Measurements from ENCODE around the gene TMPRSS4. TPM values are rescaled to one million over a fixed set of nuclear protein-coding genes. Genes with fewer than 3 reads are reported as not detected.

TMPRSS4 gene
- total RNA-seq, 4 donors from 2014 or later = 0.56 to 4.6 (median 1.3) TPM

GRCh38 chr11:118086913-118087768 lies 10.3 kb downstream of the TMPRSS4 start, which contains the start of gene SMIM35:
Gene SMIM35 (minus strand): TSS chr11:118086963. CDS start chr11:118086757, 206 bp downstream.
- TF ChIP-seq, protein P1, sequence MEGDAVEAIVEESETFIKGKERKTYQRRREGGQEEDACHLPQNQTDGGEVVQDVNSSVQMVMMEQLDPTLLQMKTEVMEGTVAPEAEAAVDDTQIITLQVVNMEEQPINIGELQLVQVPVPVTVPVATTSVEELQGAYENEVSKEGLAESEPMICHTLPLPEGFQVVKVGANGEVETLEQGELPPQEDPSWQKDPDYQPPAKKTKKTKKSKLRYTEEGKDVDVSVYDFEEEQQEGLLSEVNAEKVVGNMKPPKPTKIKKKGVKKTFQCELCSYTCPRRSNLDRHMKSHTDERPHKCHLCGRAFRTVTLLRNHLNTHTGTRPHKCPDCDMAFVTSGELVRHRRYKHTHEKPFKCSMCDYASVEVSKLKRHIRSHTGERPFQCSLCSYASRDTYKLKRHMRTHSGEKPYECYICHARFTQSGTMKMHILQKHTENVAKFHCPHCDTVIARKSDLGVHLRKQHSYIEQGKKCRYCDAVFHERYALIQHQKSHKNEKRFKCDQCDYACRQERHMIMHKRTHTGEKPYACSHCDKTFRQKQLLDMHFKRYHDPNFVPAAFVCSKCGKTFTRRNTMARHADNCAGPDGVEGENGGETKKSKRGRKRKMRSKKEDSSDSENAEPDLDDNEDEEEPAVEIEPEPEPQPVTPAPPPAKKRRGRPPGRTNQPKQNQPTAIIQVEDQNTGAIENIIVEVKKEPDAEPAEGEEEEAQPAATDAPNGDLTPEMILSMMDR (IDR thresholded peaks at IDR 0.05) = no peak
- TF ChIP-seq POLR2A (IDR thresholded peaks at IDR 0.05) = no peak
- no peak within 1 kb of the TSS for H3K4me3 ChIP-seq (ENCODE audit: low read depth, poor library complexity, severe bottlenecking)
- intact Hi-C loops (cut with DNase I; ENCODE audit: low total_unique reads) = no loop called here
- 58 to 68% methylated on average over 5 of the region's 5 CpGs for WGBS, 2 donors
- DNase-seq (ENCODE audit: low spot score in 2 of 2) = no peak

DNA sequence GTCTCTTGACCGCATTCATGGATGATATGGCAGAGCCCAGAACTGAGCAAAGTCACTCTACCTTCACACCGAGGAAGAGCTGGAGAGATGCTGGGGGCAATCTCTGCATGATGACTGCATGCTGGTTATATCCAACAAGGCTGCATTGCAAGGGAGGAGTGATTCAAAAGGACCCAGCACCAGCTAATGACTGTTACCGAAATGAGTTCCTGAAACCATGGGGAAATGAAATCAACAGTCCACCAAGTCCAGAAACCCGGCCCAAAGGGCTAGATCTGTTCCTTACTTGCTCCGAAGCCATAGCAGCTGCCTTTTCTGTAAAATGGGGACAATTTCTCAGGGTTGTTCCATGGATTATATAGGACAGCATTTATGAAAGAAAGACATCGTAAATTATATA lies 11.1 kb downstream of the TMPRSS4 start:
- 89 to 93% methylated on average over 6 of the region's 6 CpGs for WGBS, 2 donors
- no peak for DNase-seq (ENCODE audit: low spot score in 2 of 2)
- intact Hi-C loops (cut with DNase I; ENCODE audit: low total_unique reads) = no loop called here
- TF ChIP-seq, protein P1 (IDR thresholded peaks at IDR 0.05) = no peak
- TF ChIP-seq POLR2A (IDR thresholded peaks at IDR 0.05) = no peak
- no peak overlapping the region for H3K4me3 ChIP-seq (ENCODE audit: low read depth, poor library complexity, severe bottlenecking)

GRCh38 chr11:118088531-118088930 lies 11.7 kb downstream of the TMPRSS4 start:
- no peak for DNase-seq (ENCODE audit: low spot score in 2 of 2)
- 62 to 67% methylated on average over 4 of the region's 4 CpGs for WGBS, 2 donors
- intact Hi-C loops (cut with DNase I; ENCODE audit: low total_unique reads) = no loop called here
- no peak for TF ChIP-seq POLR2A (IDR thresholded peaks at IDR 0.05)
- TF ChIP-seq, protein P1 (IDR thresholded peaks at IDR 0.05) = no peak
- H3K4me3 ChIP-seq (ENCODE audit: low read depth, poor library complexity, severe bottlenecking) = no peak overlapping the region

GRCh38 chr11:118090545-118091162 lies 13.8 kb downstream of the TMPRSS4 start:
- TF ChIP-seq, protein P1 (IDR thresholded peaks at IDR 0.05) = no peak
- TF ChIP-seq POLR2A (IDR thresholded peaks at IDR 0.05) = no peak
- intact Hi-C loops (cut with DNase I; ENCODE audit: low total_unique reads) = no loop called here
- DNase-seq (ENCODE audit: low spot score in 2 of 2) = no peak
- WGBS, 2 donors = 50% methylated on average over 7 of the region's 7 CpGs
- no peak overlapping the region for H3K4me3 ChIP-seq (ENCODE audit: low read depth, poor library complexity, severe bottlenecking)

GRCh38 chr11:118091690-118092089 lies 14.8 kb downstream of the TMPRSS4 start:
- H3K4me3 ChIP-seq (ENCODE audit: low read depth, poor library complexity, severe bottlenecking) = no peak overlapping the region
- intact Hi-C loops (cut with DNase I; ENCODE audit: low total_unique reads) = no loop called here
- 66 to 72% methylated on average over 6 of the region's 6 CpGs for WGBS, 2 donors
- TF ChIP-seq, protein P1 (IDR thresholded peaks at IDR 0.05) = no peak
- TF ChIP-seq POLR2A (IDR thresholded peaks at IDR 0.05) = no peak
- no peak for DNase-seq (ENCODE audit: low spot score in 2 of 2)
